Ureter (tissue), 1 donor: Measurements from ENCODE around the gene ZC3H11A. TPM values are rescaled to one million over a fixed set of nuclear protein-coding genes. Genes with fewer than 3 reads are reported as not detected.
"Not testable (repeated sequence)": the region's sequence is repeated elsewhere in the genome, so short reads cannot be mapped to it uniquely, and the experiment has no call there.

Experiments
- DNase-seq: peaks from one replicate; pipeline ENCODE4 v3.0.0-alpha.2; 2020; ENCODE audit warnings: low spot score
- total RNA-seq: library from RNA; stranded (reverse); gene quantifications from one replicate; pipeline ENCODE4 v1.2.4, GENCODE V29; 2023
- donor health status: DM: yes; HTN: yes; CAD: no.

ZC3H11A gene
- 71.8 TPM for total RNA-seq

- peak; percentile 99 for DNase-seq
Measured at GRCh38 chr1:203795441-203796235, at the start of gene ZC3H11A, which contains the start of gene ZBED6. ZC3H11A (plus strand) TSS chr1:203795623; CDS start chr1:203817071, 21,448 bp downstream. ZBED6 (plus strand) TSS chr1:203795623; CDS start chr1:203797523, 1,900 bp downstream.

DNA sequence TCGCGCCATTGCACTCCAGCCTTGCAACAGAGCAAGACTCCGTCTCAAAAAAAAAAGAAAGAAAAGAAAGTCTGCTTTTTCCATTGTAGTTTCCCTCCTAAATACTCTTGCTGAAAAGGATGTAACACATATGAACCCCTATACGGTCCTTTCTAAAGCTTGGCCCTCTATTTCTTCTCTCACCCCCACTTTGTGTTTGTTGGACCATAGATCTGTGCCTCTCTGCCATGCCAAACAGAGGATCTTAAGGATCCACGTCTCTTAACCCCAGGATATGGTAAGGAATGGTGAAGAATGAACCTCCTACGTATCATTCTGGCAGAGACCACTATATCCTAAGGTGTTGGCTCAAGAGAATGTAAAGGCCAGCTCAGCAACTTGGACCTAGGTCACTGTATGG lies 49.1 kb upstream of the ZC3H11A start:
- no peak for DNase-seq

GRCh38 chr1:203751051-203751450 lies 44.4 kb upstream of the ZC3H11A start:
- DNase-seq: no peak

- DNase-seq: not testable (repeated sequence)
Measured at GRCh38 chr1:203751618-203752361, 43.6 kb upstream of the ZC3H11A start.

DNA sequence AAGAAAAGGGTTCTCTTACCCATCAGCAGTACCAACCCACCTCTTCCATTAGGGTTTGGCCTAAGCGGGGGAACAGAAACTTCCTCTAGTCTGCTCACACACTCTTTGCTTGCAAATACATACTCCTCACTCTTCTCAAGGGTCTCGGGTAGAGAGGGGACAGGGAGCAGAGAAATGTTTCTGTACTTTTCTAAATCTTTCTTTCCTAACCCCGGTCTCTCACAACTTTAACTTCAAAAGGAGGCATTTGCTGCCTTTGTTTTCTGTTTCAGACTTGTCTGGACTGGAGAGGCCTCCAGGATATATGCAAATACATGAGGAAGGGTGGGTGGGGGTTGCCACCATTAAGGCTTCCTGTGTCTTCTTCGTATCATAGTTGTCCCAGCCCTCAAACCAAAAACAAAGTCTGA lies 41.0 kb upstream of the ZC3H11A start:
- DNase-seq: no peak

- DNase-seq: no peak
Measured at GRCh38 chr1:203756036-203756435, 39.4 kb upstream of the ZC3H11A start.

GRCh38 chr1:203758749-203759148 lies 36.7 kb upstream of the ZC3H11A start:
- DNase-seq: not testable (repeated sequence)

DNA sequence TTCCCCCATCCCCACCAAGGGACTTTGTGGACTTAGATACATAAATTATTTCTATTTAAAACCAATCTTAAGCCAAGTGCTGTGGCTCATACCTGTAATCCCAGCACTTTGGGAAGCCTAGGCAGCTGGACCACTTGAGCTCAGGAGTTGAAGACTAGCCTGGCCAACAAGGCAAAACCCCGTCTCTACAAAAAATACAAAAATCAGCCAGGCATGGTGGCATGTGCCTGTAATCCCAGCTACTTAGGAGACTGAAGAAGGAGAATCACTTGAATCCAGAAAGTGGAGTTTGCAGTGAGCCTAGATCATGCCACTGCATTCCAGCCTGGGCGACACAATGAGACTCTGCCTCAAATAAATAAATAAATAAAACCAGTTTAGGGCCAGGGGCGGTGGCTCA lies 34.9 kb upstream of the ZC3H11A start:
- no peak for DNase-seq

- DNase-seq: not testable (repeated sequence)
Measured at GRCh38 chr1:203761958-203762357, 33.5 kb upstream of the ZC3H11A start.

GRCh38 chr1:203763505-203763904 lies 31.9 kb upstream of the ZC3H11A start:
- DNase-seq: no peak

- DNase-seq: no peak
Measured at GRCh38 chr1:203764105-203765028, 31.1 kb upstream of the ZC3H11A start.

DNA sequence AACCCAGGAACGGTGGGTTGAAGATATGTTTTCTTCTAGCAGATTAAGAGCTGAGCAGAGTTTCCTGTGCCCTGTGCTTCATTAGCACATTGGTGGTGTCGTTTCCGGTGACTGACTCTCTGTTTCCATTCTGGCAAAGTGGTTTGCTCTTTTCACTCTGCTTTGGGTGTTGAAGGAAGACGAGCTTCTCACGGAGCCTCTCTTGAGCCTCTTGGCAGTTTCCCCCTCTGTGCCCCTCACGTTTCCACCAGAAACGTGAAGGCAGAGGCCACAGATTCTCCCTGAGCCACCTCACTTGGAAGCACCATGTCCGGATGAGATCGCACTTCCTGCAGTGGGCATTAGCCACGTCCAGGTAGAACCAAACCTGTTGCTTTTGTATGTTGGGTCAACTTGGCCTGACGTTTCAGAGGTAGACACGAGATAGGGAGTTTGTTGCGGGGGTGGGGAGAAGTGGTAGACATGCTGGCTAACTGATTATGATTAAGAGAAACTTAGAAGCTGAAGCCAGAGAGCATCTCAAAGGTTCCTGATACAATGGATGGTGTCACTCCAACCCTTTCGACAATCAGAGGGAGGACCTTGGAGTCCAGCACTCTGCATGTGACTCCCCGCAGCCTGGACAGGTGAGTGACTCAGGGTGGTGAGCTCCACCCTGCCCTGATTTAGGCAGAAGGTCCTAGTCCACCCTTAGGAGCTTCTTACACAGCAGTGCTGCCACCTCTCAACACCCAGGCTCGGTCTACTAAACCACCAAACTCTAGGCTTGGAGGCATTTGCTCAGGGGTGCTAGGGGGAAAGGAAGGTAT lies 30.2 kb upstream of the ZC3H11A start, which contains the start of gene LAX1:
TSS of gene LAX1 (plus strand) at position 155 of the 809 bp plus-strand sequence. CDS start at position 538, 383 bp downstream.
- no peak for DNase-seq

- no peak for DNase-seq
Measured at GRCh38 chr1:203768256-203768655, 27.2 kb upstream of the ZC3H11A start.

DNA sequence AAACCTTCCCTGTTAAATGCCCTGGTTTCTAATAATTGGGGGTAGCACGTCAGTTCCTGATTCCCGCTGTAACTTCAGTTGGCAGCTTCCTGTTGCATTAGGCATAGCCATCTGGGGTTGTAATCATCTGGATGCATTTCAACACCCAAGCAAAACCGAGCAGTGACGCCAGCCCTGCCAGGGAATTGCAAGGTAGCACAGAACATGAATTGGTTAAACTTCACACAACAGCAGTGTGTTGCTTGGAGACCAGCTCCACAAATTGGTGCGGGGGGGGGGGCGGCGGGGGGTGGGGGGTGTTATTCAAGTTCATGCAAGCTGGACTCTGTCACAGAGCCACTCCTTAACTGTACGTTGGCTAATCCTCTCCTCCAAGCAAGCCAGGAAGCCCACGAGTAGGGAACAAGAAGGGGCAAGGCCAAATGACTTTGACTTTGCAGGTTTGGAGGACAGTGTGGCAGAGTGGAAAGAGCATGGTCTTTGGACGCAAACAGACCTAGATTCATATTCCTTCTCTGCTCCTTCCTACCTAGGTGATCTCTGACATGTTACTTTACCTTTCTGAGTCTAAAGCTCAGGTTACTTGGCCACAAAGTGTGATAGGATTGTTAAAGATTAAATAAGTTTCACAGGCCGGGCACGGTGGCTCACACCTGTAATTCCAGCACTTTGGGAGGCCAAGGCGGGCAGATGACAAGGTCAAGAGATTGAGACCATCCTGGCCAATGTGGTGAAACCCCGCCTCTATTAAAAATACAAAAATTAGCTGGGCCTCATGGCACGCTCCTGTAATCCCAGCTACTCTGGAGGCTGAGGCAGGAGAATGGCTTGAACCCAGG lies 25.7 kb upstream of the ZC3H11A start:
- DNase-seq: peak; percentile 84

DNA sequence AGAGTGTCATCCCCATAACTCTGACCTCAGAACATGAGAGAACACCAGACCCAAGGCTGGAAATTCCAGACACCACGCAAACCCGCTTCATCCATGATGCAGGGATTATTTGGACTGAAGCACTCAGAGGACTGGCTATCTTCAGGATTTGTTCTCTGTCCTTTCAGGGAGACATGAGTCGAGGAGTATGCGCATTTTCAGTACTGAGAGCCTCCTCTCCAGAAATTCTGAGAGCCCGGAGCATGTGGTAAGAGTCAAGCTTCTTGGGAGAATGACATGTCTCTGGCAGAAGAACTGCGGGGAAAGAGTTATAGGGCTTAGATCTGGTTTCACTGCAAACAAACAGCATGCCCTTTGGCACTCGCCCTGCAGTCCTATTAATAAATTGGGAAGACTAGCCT lies 23.5 kb upstream of the ZC3H11A start:
- no peak for DNase-seq

- no peak for DNase-seq
Measured at GRCh38 chr1:203772836-203773235, 22.6 kb upstream of the ZC3H11A start.

GRCh38 chr1:203776636-203777035 lies 18.8 kb upstream of the ZC3H11A start:
- no peak for DNase-seq

DNA sequence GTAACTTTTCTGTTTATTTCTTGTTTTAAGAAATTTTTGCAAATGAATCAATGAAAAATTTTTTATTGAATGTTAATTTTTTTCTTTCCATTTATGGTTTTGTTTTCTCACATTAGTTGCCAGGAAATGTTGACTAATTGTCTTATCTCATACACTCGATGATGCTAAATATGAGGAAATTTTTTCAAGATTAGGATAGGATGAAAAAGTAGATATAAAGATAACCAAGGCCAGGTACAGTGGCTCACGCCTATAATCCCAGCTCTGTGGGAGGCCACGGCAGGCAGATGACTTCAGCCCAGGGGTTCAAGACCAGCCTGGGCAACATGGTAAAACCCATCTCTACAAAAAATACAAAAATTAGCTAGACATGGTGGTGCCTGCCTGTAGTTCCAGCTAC lies 17.8 kb upstream of the ZC3H11A start:
- no peak for DNase-seq

- DNase-seq: no peak
Measured at GRCh38 chr1:203778146-203778545, 17.3 kb upstream of the ZC3H11A start.

DNA sequence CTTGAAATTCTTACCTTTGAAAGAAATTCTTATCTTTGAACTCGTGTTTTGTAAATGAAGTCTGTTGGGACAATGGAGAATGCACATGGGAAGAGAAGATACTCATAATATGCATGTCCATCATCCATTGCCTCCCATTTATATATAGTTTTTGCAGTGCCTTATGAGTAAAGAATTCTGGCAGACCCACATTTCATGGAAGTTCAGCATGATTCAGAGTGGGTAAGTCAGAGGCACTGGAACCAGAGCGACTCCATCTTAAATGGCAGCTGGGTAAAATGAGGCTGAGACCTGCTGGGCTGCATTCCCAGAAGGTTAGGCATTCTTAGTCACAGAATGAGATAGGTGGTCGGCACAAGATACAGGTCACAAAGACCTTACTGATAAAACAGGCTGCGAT lies 16.6 kb upstream of the ZC3H11A start:
- no peak for DNase-seq
